ELF-1 (cell line): Measurements from ENCODE around the gene E4F1.
A peak's percentile ranks its signal among the peaks of the same experiment; 100 is the strongest.
"Not testable (repeated sequence)": the region's sequence is repeated elsewhere in the genome, so short reads cannot be mapped to it uniquely, and the experiment has no call there.

Source experiments
- DNase-seq: peaks from one replicate; pipeline ENCODE4 v3.0.0-alpha.2; 2016; ENCODE audit warnings: low read depth, low spot score

E4F1 gene

DNA sequence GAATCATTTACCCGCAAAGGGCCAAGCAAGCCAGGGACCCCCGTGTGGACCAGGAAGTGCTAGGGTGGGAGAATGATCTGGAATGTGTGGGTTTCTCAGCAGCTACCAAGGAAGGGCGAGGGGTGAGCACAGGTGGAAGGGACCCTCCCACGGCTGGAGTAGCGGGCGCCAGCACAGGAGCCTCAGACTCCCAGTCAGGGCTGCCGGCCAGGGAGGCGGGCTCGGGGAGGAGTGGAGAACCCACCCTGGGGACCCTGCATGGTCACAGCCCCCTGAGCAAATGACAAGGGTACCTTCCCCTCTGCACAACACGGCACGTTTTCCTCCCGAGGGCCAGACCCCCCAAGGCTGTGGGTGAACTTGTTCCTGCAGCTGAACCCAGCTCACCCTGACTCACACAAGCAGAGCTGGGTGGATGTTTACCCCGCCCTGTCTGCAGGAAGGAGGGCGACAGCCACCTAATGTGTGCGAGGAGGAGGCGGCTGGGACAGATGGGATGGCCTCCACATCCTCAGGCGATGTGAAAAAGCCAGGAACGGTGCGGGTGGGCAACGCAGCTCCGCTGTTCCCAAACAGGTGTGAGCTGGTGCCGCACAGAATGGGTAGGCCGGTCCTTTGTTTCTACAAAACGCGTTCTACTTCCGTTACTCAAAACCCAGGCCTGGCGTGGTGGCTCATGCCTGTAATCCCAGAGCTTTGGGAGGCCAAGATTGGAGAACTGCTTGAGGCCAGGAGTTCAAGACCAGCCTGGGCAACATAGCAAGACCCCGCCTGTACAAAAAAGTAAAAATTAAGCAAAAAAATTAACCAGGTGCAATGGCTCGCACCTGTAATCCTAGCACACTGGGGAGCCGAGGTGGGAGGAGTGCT lies 21.8 kb downstream of the E4F1 start:
- no peak for DNase-seq

DNA sequence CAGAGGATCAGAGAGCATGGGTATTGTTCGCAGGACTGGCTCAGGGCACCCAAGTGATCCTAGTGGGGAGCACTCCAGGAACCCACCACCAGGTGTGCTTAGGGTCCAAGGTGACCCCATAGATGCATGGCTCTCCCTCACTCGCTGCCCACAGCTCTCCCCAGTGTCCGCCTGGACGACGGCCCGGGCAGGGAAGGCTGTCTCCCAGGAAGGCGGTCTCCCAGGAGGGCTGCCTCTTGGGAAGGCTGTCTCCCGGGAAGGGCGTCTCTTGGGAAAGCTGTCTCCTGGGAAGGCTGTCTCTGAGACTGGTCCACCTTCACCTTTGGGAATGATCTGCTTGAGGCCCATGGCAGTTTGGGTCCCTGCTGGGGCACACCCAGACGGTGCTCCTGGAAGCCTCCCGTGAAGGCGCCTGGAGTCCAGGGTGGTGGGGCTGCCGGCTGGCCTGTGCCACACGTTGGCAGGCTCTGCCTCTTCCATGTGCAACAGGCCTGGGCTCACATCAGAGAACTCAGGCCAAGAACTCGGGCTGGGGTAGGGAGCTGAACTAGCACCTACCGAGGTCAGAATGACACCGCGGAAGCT lies 23.0 kb downstream of the E4F1 start:
- no peak for DNase-seq

DNA sequence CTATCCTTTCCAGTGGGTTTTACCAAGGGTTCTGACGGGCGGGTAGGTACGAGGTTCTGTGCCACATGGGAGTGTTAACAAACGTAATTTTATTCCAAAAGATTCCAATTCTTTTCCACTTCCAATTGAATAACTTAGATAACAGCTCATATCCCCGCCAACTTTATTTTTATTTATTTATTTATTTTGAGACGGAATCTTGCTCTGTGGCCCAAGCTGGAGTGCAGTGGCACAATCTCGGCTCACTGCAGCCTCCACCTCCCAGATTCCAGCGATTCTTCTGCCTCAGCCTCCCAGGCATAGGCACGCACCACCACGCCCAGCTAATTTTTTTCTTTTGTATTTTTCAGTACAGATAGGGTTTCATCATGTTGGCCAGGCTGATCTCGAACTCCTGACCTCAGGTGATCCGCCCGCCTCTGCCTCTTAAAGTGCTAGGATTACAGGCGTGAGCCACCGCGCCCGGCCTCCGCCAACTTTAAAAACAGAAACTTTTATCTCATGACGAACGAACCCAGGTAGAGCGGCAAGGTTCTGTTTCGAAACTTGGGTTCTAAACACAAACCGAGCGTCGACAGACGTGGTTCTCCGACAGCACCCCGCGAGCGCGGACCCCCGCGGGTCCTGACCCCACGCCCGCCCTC lies 27.4 kb downstream of the E4F1 start:
- peak; percentile 47 for DNase-seq

DNA sequence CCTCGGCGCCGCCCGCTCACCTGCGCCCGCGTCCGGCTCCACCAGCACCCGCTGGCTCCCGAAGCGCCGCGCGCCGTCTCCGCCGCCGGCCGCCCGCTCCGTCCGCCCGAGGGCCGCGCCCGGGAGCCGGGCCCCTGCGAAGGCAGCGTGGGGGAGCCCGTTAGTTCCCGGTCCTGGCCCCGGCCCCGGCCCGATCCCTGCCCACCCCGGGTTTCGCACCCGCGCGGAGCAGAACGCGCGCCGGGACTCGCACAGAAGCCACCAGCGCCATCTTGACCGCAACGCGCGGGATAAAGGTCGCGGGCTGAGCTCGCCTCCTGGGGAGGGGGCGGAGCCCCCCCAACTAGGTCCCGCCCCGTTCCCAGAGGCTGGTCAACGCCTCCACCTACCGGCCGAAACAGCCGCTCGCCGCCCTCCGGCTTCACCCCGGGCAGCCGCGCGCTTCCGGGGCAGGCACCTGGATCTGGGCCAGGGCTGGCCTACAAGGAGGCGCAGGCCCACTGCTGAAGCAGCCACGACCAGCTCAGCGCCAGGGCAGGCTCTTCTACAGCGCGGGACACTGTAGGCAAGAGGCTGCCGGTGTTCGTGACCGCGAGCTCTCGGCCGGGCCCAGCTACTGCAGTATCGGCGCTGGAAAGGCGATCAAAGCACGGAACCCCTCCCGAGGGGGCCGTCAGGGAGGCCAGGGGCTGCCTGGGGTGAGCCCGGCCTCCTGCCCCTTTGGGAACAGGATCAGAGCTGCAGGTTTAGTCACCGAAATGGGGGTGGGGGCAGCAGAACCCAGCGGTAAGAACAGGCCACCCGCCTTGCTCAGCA lies 28.1 kb downstream of the E4F1 start, which contains the start of gene ECI1:
Gene ECI1, minus strand, starts transcription at position 292 of the 816 bp plus-strand sequence. Its CDS starts 21 bp downstream, at position 271.
- peak; percentile 98 for DNase-seq

DNA sequence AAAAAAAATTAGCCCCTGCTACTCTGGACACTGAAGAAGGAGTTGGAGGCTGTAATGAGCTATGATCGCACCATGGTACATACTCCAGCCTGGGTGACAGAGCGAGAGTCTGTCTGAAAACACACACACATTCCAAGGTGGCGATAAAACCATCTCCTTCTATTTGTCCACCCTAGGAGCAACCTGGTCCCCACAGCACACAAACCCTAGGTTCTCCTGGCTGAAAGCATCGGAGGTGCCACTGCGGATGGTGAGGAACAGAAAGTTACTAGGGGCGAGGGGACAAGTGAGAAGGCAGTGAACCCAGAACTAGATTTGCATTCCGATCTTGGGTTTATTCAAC lies 29.4 kb downstream of the E4F1 start:
- DNase-seq = no peak

DNA sequence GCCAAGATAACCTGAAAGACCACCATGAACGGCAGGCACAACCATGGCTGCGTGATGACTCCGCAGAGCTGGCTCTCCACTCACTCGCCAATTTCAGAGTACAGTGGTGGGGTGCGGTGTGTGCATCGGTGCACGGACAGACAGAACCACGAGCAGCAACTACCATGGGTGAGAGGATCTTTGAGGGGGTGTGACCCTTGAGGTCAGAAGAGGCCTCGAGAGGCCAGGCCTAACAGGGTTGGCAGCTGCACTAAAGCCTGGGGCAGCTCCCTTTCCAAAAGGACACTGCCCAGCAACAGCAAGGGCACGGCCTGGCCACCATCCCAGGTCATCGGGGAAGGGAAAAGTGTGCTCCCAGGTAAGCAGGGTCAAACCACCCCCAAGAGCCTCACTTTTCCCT lies 29.9 kb downstream of the E4F1 start:
- no peak for DNase-seq

GRCh38 chr16:2256531-2257140 lies 33.2 kb downstream of the E4F1 start:
- no peak for DNase-seq

- DNase-seq = no peak
Measured at GRCh38 chr16:2257726-2258125, 34.3 kb downstream of the E4F1 start.

GRCh38 chr16:2258530-2258929 lies 35.1 kb downstream of the E4F1 start:
- DNase-seq = not testable (repeated sequence)

- no peak for DNase-seq
Measured at GRCh38 chr16:2260250-2260649, 36.9 kb downstream of the E4F1 start.

- not testable (repeated sequence) for DNase-seq
Measured at GRCh38 chr16:2263026-2263425, 39.6 kb downstream of the E4F1 start.

DNA sequence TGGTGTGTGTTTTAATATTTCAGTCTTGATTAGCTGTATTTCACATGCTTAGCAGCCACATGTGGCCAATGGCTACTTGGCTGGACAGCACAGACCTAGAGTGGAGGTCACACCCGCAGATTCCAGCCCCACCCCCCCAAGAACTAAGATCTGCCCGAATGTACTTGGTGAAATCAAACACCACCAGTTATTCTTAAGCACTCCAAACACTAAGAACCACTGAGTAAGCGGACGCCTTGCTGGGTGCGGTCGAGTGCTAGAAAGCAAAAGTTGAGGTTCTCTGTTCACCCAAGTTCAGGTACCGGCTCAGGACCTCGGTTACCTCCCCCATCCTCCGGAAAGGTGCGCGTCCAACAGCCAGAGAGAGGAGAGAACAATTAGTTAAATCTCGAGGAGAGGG lies 43.5 kb downstream of the E4F1 start:
- DNase-seq = not testable (repeated sequence)

DNA sequence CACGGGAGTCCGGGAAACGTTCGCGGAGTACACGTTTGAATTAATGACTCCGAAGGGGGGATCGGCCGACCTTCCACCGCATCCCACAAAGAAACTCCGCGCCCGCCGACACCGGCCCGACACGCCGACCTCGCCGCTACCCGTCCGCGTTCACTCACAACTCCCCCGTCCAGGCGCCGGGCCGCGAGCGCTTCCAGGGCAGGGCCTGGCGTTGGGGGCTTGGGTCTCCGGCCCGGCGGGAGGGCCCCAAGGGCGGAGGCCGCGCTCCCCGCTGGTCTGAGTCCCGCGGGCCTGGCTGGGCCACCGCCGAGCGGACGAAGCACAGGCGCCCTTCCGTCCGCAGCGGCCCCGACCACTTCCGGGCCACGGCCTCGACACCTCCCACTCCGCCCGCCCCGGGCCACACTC lies 44.1 kb downstream of the E4F1 start:
- DNase-seq = not testable (repeated sequence)

GRCh38 chr16:2267913-2268666 lies 44.7 kb downstream of the E4F1 start, which contains the start of gene RNPS1:
Gene RNPS1, minus strand, starts transcription at chr16:2268126. Its CDS starts 3,483 bp downstream, at chr16:2264643.
- DNase-seq = peak; percentile 98

DNA sequence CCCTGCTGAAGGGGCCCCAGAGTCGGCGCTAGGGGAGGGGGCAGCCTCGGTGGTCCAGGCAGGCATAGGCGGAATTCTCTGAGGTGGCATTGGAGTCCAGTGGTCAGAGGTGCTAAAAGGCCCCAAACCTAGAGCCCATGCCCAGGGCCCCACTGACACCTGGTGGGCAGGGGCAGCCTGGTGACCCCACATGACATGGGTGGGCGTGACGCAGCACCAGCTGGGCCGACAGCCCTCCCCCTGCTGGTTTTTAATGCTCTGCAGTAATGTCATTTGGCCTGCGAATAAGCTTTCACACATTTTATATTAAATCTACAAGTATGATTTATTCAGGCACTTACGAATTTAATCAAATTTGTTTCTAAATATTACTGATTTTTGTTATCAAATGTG lies 46.7 kb downstream of the E4F1 start:
- no peak for DNase-seq

- no peak for DNase-seq
Measured at GRCh38 chr16:2270588-2271470, 47.4 kb downstream of the E4F1 start.

- DNase-seq = no peak
Measured at GRCh38 chr16:2271848-2272461, 48.6 kb downstream of the E4F1 start.

GRCh38 chr16:2273484-2273883 lies 50.1 kb downstream of the E4F1 start:
- DNase-seq = no peak

DNA sequence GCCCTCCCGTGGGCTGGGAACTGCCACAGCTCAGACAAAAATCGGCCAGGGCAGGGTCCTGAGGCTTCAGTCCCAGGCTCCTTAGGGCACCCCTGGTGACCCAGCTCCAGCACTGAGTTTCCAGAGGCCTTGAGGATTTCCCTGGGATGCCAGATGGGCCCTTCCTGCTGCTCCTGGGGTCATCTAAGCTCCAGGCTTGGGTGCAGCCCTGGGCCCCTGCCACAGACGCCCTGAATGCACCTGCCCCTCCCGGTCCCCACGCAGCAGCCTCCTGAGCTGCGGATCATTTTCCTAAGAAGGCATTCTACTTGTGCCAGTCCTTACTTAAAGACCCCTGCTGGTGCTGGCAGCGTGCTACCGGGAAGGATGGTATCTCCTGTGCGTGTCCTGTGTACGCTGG lies 50.5 kb downstream of the E4F1 start:
- DNase-seq = no peak
